H9 (cell line): ENCODE results near the gene MMP2. TPM values are rescaled to one million over a fixed set of nuclear protein-coding genes. Genes with fewer than 3 reads are reported as not detected.

Source experiments
- DNase-seq: peaks from one replicate; pipeline ENCODE4 v3.0.0-alpha.2; 2017
- H2AFZ ChIP-seq: one replicate; pipeline ENCODE4 v1.6.1; 2013; ENCODE audit warnings: mild to moderate bottlenecking, low read length, control low read depth, moderate library complexity
- H2AK5ac ChIP-seq: 2 replicates; pipeline ENCODE4 v1.6.1; 2013; ENCODE audit warnings: low read length, control low read depth, mixed read lengths; ENCODE audit not compliant: insufficient read length
- H2BK120ac ChIP-seq: one replicate; pipeline ENCODE4 v1.6.1; 2013; ENCODE audit warnings: low read depth, mild to moderate bottlenecking, low read length, control low read depth, inconsistent platforms; ENCODE audit not compliant: poor library complexity, severe bottlenecking
- H2BK12ac ChIP-seq: 2 replicates; pipeline ENCODE4 v1.6.1; 2013; ENCODE audit warnings: low read length, control low read depth, mixed read lengths, low read depth; ENCODE audit not compliant: insufficient read length
- H2BK15ac ChIP-seq: 2 replicates; pipeline ENCODE4 v1.6.1; 2013; ENCODE audit warnings: low read depth, low read length, control low read depth
- H2BK20ac ChIP-seq: one replicate; pipeline ENCODE4 v1.6.1; 2013; ENCODE audit warnings: low read depth, mild to moderate bottlenecking, low read length, control low read depth, inconsistent platforms; ENCODE audit not compliant: poor library complexity, severe bottlenecking
- H2BK5ac ChIP-seq: 2 replicates; pipeline ENCODE4 v1.6.1; 2013; ENCODE audit warnings: low read length, control low read depth, mixed read lengths; ENCODE audit not compliant: insufficient read length
- H3K14ac ChIP-seq: 2 replicates; pipeline ENCODE4 v1.6.1; 2013; ENCODE audit warnings: low read length, control low read depth; ENCODE audit not compliant: insufficient read depth
- H3K18ac ChIP-seq: 2 replicates; pipeline ENCODE4 v1.6.1; 2013; ENCODE audit warnings: low read depth, mild to moderate bottlenecking, mixed read lengths, low read length, control low read depth; ENCODE audit not compliant: insufficient read length
- H3K23ac ChIP-seq: 2 replicates; pipeline ENCODE4 v1.6.1; 2013; ENCODE audit warnings: low read length, control low read depth, mixed read lengths, low read depth; ENCODE audit not compliant: insufficient read length
- H3K23me2 ChIP-seq: 2 replicates; pipeline ENCODE4 v1.6.1; 2013; ENCODE audit warnings: low read depth, mild to moderate bottlenecking, mixed read lengths, low read length, control low read depth; ENCODE audit not compliant: insufficient read length, poor library complexity, severe bottlenecking
- H3K27ac ChIP-seq: 2 replicates; pipeline ENCODE4 v1.5.1; 2013; ENCODE audit warnings: low read length, control low read depth, mixed read lengths, low read depth; ENCODE audit not compliant: insufficient read length
- H3K27me3 ChIP-seq: 2 replicates; pipeline ENCODE4 v1.6.1; 2013; ENCODE audit warnings: low read length, control low read depth, inconsistent platforms; ENCODE audit not compliant: insufficient read depth
- H3K4ac ChIP-seq: 2 replicates; pipeline ENCODE4 v1.6.1; 2013; ENCODE audit warnings: low read depth, mild to moderate bottlenecking, control low read depth, inconsistent platforms, low read length, moderate library complexity
- H3K4me1 ChIP-seq: 2 replicates; pipeline ENCODE4 v1.6.1; 2013; ENCODE audit warnings: low read length, control low read depth, inconsistent platforms; ENCODE audit not compliant: insufficient read depth
- H3K4me2 ChIP-seq: 2 replicates; pipeline ENCODE4 v1.6.1; 2013; ENCODE audit warnings: low read length, control low read depth, mixed read lengths; ENCODE audit not compliant: insufficient read length, insufficient read depth
- H3K56ac ChIP-seq: 2 replicates; pipeline ENCODE4 v1.6.1; 2013; ENCODE audit warnings: low read depth, mild to moderate bottlenecking, mixed read lengths, low read length, control low read depth; ENCODE audit not compliant: insufficient read length
- H3K79me1 ChIP-seq: 2 replicates; pipeline ENCODE4 v1.6.1; 2013; ENCODE audit warnings: low read depth, mild to moderate bottlenecking, moderate library complexity, low read length, control low read depth, inconsistent platforms; ENCODE audit not compliant: insufficient read depth, poor library complexity, severe bottlenecking
- H3K79me2 ChIP-seq: 2 replicates; pipeline ENCODE4 v1.6.1; 2013; ENCODE audit warnings: low read length, control low read depth, inconsistent platforms; ENCODE audit not compliant: insufficient read depth
- H3K9ac ChIP-seq: 2 replicates; pipeline ENCODE4 v1.6.1; 2013; ENCODE audit warnings: low read length, control low read depth, mixed read lengths; ENCODE audit not compliant: insufficient read length; ENCODE audit errors: extremely low read depth
- H3K9me3 ChIP-seq: one replicate; pipeline ENCODE4 v1.6.1; 2013; ENCODE audit warnings: low read depth, low read length, inconsistent platforms; ENCODE audit not compliant: control insufficient read depth
- H3T11ph ChIP-seq: one replicate; pipeline ENCODE4 v1.6.1; 2013; ENCODE audit warnings: mild to moderate bottlenecking, low read length, control low read depth, inconsistent platforms
- H4K20me1 ChIP-seq: one replicate; pipeline ENCODE4 v1.6.1; 2013; ENCODE audit not compliant: control insufficient read depth, insufficient read length, insufficient read depth
- H4K5ac ChIP-seq: 2 replicates; pipeline ENCODE4 v1.6.1; 2013; ENCODE audit warnings: low read depth, mild to moderate bottlenecking, mixed read lengths, low read length, control low read depth; ENCODE audit not compliant: insufficient read length
- H4K8ac ChIP-seq: replicated peaks from 2 replicates; pipeline ENCODE4 v1.6.1; 2013; ENCODE audit warnings: low read length, control low read depth, mixed read lengths, low read depth; ENCODE audit not compliant: insufficient read length
- H4K91ac ChIP-seq: 2 replicates; pipeline ENCODE4 v1.6.1; 2013; ENCODE audit warnings: low read depth, mild to moderate bottlenecking, moderate library complexity, mixed read lengths, low read length, control low read depth; ENCODE audit not compliant: insufficient read length
- H3K27ac Mint-ChIP-seq, 3 experiments: 2 replicates in 2 of 3; 3 replicates in 1 of 3; pipeline ENCODE4 v1.8.0; 2020 to 2021; ENCODE audit warnings: mixed read lengths in 3 of 3, mild to moderate bottlenecking in 1 of 3, moderate library complexity in 1 of 3
- H3K27me3 Mint-ChIP-seq: 2 replicates; pipeline ENCODE4 v1.8.0; 2021; ENCODE audit warnings: low read depth, mild to moderate bottlenecking, moderate library complexity, mixed read lengths
- H3K36me3 Mint-ChIP-seq, 3 experiments: 2 replicates in 2 of 3; 3 replicates in 1 of 3; pipeline ENCODE4 v1.8.0; 2020 to 2021; ENCODE audit warnings: low read depth in 3 of 3, mixed read lengths in 3 of 3; ENCODE audit not compliant: insufficient read depth in 1 of 3
- H3K4me1 Mint-ChIP-seq, 2 experiments: 2 replicates each; pipeline ENCODE4 v1.8.0; 2020; ENCODE audit warnings: mixed read lengths in 2 of 2
- H3K4me3 Mint-ChIP-seq, 2 experiments: 2 replicates in 1 of 2; 3 replicates in 1 of 2; pipeline ENCODE4 v1.8.0; 2020 to 2021; ENCODE audit warnings: mild to moderate bottlenecking in 2 of 2, mixed read lengths in 2 of 2, moderate library complexity in 1 of 2
- H3K9me3 Mint-ChIP-seq, 2 experiments: 2 replicates in 1 of 2; 3 replicates in 1 of 2; pipeline ENCODE4 v1.8.0; 2020; ENCODE audit warnings: mild to moderate bottlenecking in 2 of 2, mixed read lengths in 2 of 2, moderate library complexity in 1 of 2
- CTCF ChIP-seq: fragments of 200-600 bp; sonication (generic); conservative IDR thresholded peaks from 3 replicates; pipeline ENCODE4 v1.8.0; 2021; ENCODE audit warnings: antibody characterized with exemption, mild to moderate bottlenecking
- WGBS: extraction: QIAGEN DNeasy Blood & Tissue Kit; methylation state at CpG from one replicate; pipeline ENCODE4 v1.1.7; 2013; ENCODE audit warnings: missing lambda C conversion rate, low lambda C conversion rate, mixed read lengths; ENCODE audit not compliant: insufficient read length; ENCODE audit errors: extremely low coverage; 5-methylcytosine and 5-hydroxymethylcytosine counted together
- total RNA-seq: library from RNA; stranded (reverse); gene quantifications from 2 replicates; pipeline ENCODE4 v1.2.1, GENCODE V29; 2021

MMP2 gene
- total RNA-seq, 1 experiment from 2014 or later, result 23.1 TPM

GRCh38 chr16:55469821-55470532, 9.0 kb upstream of the MMP2 start:
- Histone ChIP-seq H3K14ac (no peak overlapping the region), H2BK20ac (no peak overlapping the region), H2AFZ (no peak overlapping the region), H3K79me1 (no peaks in the 10 kb centered on the region), H2BK120ac (no peak overlapping the region), H3K56ac (no peak overlapping the region), H3K4me2 (no peak overlapping the region), H4K5ac (no peak overlapping the region), H2AK5ac (no peak overlapping the region), H3T11ph (no peak overlapping the region), H4K20me1 (no peaks in the 10 kb centered on the region), H4K91ac (no peak overlapping the region), H3K9ac (no peak overlapping the region), H3K4ac (no peak overlapping the region), H4K8ac (no peak overlapping the region), H3K4me1 (no peaks in the 10 kb centered on the region; the same call in 1 of the 2 replicates), H2BK15ac (no peak overlapping the region), H2BK5ac (no peak overlapping the region), H3K27me3 (peaks cover 2% of the 10 kb centered on the region; the same call in 1 of the 2 replicates), H3K23me2 (no peaks in the 10 kb centered on the region), H3K79me2 (no peaks in the 10 kb centered on the region), H2BK12ac (no peak overlapping the region), H3K18ac (no peak overlapping the region), H3K23ac (no peak overlapping the region), H3K9me3 (no peaks in the 10 kb centered on the region), H3K27ac (no peak overlapping the region)
- no peak overlapping the region for H3K4me3 Mint-ChIP-seq
- no peak for TF ChIP-seq CTCF
- H3K9me3 Mint-ChIP-seq, result no peaks in the 10 kb centered on the region; a peak in 1 of 5 replicates
- H3K27ac Mint-ChIP-seq, result no peak overlapping the region
- H3K4me1 Mint-ChIP-seq, result peaks cover 20 to 30% of the 10 kb centered on the region in 2 experiments
- DNase-seq, result no peak
- no peaks in the 10 kb centered on the region; a peak in 1 of 7 replicates for H3K36me3 Mint-ChIP-seq
- H3K27me3 Mint-ChIP-seq, result peaks cover 88% of the 10 kb centered on the region
- no CpG with 5 or more reads among the region's 9 CpGs for WGBS
